GM19035 (cell line): ENCODE results near the gene OR5AU1.
"Not testable (repeated sequence)": the region's sequence is repeated elsewhere in the genome, so short reads cannot be mapped to it uniquely, and the experiment has no call there.

Source experiments
- ATAC-seq: cut with Tn5 transposase; IDR thresholded peaks from one replicate; pipeline ENCODE4 v1.9.1; 2021; ENCODE audit not compliant: unreplicated experiment

The OR5AU1 gene

GRCh38 chr14:21182166-21182565 lies 26.3 kb upstream of the OR5AU1 start:
- ATAC-seq = no peak

DNA sequence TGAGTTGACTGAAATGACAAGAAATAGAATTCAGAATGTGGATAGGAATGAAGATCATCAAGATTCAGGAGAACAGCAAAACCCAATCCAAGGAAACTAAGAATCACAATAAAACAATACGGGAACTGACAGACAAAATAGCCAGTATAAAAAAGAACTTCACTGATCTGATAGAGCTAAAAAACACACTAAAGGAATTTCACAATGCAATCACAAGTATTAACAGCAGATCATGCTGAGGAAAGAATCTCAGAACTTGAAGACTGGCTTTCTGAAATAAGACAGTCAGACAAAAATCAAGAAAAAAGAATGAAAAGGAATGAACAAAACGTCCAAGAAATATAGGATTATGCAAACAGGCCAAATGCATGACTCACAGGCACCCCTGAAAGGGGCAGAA lies 15.3 kb upstream of the OR5AU1 start:
- ATAC-seq = no peak

DNA sequence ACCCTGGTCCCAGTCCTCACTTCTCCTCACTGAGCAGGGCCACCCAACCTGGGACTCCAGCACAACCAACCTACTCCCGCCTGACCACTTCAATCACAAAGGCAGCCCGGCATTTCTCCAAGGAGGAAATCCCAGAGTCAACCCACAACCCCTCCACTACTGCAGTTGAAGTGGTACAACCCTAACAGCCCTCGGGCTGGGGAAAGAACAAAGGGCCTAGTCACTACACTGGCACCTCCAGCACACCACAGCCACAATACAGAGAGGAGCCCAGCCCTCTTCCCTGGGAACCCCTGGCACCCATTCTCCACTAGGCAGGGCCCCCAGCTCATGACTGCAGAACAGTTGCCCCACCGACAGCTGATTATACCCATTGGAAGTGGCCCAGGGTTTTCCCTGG lies 13.7 kb upstream of the OR5AU1 start:
- no peak for ATAC-seq

DNA sequence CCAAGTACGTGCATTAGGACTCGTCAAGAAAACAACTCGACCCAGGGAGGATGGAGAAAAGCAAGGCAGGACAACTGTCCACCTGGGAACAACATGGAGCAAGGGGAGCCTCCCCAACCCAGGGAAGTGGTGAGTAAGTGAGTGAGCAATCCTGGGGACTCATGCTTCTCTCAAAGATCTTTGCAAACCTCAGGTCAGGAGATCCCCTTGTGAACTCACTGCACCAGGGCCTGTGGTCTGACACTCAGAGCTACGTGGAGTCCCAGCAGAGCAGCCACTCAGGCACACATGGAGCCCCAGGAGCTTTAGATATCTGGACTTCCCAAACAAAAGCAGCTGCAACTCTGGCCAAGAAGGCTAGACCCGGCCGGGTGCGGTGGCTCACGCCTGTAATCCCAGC lies 12.2 kb upstream of the OR5AU1 start:
- ATAC-seq = no peak

DNA sequence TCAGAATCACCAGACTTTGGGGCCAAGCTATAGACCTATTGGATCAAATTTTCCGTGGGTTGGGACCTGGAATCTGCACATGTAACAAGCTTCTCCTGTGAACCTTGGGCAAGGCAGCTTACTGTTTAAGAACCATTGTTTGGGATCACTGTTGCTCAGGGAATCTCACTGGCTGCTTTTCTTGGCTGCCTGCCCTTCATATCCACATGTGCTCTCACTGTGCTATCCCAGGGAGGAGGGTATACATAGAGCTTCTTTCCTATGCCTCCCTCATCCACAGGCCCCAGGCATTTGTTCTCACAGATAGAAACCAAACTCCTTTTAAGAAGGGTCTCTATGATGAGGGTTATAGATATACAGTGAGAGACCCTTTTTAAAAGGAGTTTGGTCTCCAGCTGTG lies 9.8 kb upstream of the OR5AU1 start:
- not testable (repeated sequence) for ATAC-seq

DNA sequence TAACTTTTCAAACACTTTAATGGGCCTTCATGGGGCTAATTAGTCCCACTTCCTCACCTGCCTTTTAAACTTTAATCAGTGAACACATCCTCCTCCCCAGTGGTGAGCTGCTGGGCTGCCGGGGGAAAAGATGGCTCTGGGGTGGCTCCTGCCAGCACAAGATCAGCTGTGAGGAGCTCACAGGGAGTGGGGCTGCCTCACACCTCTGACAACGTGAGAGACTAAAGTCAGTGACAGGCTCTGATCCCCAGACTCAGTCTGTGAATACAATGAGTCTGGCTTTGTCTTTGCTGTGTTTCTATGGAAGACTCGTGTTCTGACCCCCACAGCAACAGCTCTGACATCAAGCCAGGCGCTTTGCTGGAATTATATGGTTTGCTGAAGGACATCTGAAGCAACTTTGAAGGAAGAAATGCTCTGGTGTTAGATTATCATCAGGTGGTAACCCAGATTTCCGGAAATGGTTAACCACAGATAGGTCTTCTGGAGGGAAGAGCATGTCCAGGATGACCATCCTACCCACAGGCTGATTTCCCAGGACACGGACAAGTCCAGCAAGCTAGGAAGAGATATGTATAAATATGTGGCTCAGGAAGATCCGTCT lies 9.2 kb upstream of the OR5AU1 start:
- not testable (repeated sequence) for ATAC-seq

GRCh38 chr14:21163871-21164291 lies 8.0 kb upstream of the OR5AU1 start:
- ATAC-seq = no peak

DNA sequence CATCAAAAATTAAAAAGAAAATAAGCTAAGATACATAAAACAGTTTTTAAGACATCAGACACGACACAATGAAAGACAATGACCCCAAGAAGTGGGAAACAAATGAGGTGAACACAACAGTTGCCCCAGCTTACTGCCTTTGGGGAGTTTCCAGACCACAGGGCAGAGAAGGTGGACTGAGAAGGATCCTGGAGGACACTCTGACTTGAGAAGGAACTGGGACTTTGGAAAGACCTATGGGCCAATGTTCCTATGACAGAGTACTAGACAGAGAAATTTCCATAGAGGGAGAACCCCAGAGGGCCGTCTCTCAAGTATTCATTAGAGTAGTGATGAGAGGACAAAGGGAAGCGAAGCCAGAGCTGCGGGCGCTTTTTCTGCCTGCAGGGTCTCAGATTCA lies 6.2 kb upstream of the OR5AU1 start:
- ATAC-seq = no peak

DNA sequence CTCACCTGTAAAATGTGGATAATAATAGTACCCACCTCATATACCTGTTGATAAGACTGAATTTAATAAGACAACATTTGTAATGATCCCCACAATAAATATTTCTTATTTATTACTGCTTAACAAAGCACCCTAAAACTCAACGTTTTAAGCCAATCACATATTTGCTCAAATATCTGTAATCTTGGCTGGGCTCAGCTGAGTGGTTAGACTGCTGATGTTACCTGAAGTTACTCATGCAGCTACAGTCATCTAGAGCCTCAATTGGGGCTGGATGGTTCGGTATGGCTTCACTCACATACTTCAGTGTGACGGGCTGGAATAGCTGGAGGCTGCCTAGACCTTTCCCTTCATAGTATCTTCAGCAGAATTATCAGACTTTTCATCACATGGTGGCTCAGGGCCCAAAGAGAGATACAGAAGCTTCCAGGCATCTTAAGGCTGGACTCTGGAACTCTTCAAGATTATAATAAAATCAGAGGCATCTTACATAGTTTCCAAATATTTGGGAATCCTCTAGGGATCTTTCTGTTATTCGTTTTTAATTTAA lies 4.3 kb upstream of the OR5AU1 start:
- no peak for ATAC-seq

GRCh38 chr14:21158175-21158574 lies 2.3 kb upstream of the OR5AU1 start:
- ATAC-seq = not testable (repeated sequence)

DNA sequence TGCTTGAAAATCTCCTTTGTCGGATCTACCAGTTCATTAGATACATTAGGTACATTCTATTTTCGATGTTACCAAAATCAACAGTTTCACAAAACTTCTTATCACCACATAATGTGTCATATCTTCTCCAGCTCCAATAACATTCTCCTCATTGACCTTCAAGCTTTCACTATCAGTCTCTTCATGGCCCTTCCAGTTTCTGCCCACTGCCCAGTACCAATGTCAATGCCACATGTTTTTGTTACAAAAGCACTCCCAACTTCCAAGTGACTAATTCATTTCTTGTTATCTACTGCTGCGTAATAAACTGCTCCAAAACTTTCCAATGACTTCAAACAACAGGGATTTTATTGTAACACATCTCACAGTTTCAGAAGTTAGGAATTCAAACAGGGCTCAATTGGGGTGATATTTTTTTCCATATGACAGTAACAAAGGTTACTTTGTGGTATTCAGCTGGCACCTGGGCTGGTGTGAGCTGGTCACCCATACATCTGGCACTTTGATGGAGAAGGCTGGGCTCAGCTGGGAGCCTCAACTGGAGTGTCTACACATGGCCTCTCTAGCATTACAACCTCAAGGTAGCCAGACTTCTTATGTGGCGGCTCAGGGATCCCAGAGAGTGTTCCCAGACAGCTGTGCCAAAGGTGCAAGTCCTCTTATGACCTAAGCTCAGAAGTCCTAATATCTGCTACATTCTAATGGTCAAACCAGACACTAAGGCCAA lies 6.1 kb downstream of the OR5AU1 start:
- ATAC-seq = no peak

DNA sequence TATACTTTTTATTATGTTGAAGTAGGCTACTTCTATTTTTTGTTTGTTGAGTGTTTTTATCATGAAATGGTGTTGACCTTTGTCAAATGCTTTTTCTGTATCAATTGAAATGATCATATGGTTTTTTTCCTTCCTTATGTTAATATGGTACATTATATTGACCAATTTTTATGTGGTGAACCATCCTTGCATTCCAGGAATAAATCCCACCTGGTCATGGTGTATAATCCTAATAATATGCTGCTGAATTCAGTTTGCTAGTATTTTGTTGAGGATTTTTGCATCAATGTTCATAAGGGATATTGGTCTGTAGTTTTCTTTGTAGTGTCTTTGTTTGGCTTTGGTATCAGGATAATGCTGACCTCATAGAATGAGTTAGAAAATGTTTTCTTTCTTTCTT lies 10.4 kb downstream of the OR5AU1 start:
- ATAC-seq = no peak

GRCh38 chr14:21142357-21142756 lies 13.5 kb downstream of the OR5AU1 start:
- ATAC-seq = no peak

DNA sequence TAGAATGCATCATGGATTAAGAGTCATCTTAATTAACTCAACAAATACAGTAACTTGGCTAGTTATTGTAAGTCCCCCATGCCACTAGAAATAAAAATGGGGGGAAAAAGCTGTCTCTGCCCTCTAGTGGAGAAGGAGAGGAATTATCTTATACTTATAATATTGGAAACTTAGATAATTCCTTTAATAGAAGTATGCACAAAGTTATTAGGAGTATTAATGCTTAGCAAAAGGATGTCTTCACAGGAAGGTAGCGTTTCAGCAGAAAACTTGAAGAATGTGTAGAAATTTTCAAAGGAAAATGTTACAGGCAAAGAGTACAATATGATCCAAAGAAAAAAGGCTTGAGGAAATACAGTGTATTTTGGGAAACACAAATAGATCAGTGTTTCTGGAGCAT lies 19.8 kb downstream of the OR5AU1 start:
- ATAC-seq = no peak

DNA sequence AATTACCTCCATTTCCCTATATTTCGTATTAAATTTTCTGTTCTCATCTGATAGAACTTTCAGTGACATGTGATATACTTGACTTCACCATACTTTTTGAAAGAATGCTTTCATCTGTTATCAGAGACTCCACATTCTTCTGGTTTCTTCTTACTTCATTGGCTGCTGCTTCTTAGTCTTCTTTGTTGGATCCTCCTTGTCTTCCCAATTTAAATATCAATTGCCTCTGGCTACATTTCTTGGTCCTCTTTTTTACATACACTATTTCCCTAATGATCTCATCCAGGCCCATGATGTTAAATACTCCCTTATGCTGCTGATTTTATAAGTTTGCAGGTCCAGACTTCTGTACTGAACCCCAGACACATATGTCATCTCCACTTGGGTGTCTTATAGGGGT lies 22.0 kb downstream of the OR5AU1 start:
- no peak for ATAC-seq

GRCh38 chr14:21123429-21123828 lies 32.4 kb downstream of the OR5AU1 start:
- no peak for ATAC-seq

- no peak for ATAC-seq
Observed at GRCh38 chr14:21121122-21121521, 34.7 kb downstream of the OR5AU1 start.

DNA sequence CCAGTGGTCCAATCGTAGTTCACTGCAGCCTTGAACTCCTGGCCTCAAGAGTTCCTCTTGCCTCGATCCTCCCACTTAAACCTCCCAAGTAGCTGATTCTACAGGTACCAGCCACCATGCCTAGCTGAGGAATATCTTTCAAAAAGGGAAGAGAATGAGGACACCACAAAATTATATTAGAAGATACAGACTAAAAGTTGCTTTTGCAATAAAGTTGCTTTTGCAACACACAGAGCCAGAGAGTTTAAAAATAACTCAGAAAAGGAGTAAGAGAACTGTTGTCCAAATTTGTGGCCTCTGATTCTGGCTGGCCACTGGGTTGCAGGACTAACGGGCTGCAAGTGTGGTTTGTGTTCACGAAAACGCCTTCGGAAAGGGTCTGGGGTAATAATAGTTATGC lies 35.2 kb downstream of the OR5AU1 start:
- ATAC-seq = no peak

GRCh38 chr14:21118933-21119332 lies 36.9 kb downstream of the OR5AU1 start:
- ATAC-seq = no peak

- no peak for ATAC-seq
Observed at GRCh38 chr14:21113369-21113768, 42.5 kb downstream of the OR5AU1 start.

- ATAC-seq = no peak
Observed at GRCh38 chr14:21112255-21112654, 43.6 kb downstream of the OR5AU1 start.

DNA sequence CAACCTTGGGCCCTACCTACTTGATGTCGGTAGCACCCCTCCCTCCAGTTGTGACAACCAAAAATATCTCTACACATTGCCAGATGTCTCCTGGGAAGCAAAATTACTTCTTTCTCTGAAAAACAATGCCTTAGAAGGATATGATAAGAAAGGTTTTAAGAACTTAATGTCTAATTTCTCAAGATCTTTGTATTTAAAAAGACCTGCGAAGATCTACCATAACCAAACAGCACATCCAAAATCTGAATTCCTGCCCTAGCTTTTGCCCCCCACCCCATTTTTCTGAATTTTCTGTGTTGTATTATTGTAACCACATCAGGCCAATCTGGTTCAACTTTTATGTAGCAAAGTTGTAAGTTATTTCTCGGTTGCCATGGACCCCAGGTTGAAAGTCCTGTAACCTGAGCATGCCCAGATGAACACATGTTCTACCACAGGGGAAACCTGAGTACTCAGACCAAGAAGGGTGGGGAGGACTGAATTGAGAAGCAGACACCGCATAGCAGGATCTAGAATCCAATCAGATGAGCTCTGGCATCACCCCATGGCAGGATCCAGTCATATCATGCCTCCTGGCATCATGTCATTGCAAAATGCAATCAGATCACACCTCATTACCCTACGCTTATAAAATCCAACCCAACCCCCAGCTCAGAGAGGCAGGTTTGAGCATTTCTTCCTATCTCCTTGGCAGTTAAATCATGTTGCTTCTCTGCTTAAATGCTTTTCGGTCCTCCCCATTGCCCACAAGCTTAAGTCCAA lies 46.3 kb downstream of the OR5AU1 start:
- ATAC-seq = no peak
